Stimulated activated CD8-positive, alpha-beta memory T cell treated with anti-CD3 and anti-CD28 coated beads, Interleukin-15, amount 100 ng/mL, for 1 hour (primary cell): ENCODE results near the gene C1orf146.
"Not testable (repeated sequence)": the region's sequence is repeated elsewhere in the genome, so short reads cannot be mapped to it uniquely, and the experiment has no call there.

Source experiments
- DNase-seq: peaks from one replicate; pipeline ENCODE4 v3.0.0-alpha.2; 2020; ENCODE audit warnings: low read depth

Gene C1orf146

DNA sequence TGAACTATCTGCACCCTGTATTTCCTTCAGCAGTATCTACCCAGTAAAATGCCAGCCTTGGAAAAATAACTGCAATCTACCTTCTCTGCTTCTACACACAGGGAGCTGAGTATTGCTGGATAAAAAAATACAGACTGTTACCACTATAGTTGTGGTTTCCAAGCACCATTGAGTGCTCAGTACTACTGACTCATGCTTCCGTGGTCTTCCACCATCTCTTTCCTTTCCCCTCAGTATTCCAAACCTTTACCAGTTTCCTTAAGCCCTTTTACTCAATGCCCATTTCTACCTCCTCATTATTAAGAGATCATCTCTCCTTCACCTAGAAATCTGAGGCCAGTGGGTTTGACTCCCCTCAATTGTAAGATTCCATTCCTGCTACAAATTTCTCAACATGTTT, 57.2 kb downstream of the C1orf146 start:
- no peak for DNase-seq

DNA sequence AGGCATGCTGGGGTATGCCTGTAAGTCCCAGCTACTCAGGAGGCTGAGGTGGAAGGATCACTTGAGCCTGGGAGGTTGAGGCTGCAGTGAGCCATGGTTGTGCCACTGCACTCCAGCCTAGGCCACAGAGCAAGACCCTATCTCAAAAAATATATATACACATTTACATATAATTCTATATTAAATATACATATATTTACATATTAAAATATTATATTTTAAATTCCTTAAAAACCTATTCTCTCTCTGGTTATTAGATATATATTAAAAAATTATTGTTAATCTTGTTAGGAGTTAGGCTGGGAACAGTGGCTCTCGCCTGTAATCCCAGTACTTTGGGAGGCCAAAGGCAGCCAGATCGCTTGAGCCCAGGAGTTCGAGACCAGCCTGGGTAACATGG, 58.4 kb downstream of the C1orf146 start:
- no peak for DNase-seq

DNA sequence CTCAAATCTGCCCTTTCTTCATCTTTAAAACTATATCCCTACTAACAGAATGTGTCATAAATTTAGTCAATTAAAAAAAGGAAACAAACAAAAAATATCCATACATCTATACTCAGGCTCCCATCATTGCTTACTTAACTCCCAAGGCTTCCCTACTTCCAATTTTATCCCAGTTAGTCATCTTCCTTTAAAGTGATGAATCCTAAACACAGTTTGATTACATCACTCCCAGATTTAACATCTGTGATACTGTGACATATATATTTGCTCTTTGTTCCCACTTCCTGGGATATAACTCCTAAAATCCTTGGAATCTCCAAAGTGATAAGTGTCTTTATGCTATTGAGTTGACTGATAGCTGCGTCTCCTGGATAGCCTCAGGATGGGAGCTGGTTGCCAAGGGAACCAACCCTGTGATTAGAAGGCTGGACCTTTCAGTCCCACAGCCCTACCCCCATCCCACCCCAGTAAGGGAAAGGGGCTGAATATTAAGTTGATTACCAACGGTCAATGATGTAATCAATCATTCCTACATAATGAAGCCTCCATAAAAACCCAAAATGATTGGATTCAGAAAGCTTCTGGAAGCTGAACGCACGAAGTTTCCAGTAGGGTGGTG, 59.5 kb downstream of the C1orf146 start:
- no peak for DNase-seq

DNA sequence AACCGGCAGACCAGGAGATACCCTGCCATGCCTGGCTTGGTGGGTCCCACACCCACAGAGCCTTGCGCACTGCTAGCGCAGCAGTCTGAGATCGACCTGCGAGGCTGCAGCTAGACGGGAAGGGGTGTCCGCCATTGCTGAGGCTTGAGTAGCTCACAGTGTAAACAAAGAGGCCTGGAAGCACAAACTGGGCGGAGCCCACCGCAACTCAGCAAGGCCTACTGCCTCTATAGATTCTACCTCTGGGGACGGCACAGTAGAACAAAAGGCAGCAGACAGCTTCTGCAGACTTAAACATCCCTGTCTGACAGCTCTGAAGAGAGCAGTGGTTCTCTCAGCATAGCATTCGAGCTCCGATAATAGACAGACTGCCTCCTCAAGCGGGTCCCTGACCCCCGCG, 62.1 kb downstream of the C1orf146 start:
- DNase-seq = not testable (repeated sequence)

DNA sequence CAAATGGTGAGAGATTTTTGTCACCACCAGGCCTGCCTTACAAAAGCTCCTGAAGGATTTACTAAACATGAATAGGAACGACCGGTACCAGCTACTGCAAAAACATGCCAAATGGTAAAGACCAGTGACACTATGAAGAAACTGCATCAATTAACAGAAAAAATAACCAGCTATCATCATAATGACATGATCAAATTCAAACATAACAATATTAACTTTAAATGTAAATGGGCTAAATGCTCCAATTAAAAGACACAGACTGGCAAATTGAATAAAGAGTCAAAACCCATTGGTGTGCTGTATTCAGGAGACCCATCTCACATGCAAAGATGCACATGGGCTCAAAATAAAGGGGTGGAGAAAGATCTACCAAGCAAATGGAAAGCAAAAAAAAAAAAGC, 63.7 kb downstream of the C1orf146 start:
- DNase-seq = not testable (repeated sequence)

DNA sequence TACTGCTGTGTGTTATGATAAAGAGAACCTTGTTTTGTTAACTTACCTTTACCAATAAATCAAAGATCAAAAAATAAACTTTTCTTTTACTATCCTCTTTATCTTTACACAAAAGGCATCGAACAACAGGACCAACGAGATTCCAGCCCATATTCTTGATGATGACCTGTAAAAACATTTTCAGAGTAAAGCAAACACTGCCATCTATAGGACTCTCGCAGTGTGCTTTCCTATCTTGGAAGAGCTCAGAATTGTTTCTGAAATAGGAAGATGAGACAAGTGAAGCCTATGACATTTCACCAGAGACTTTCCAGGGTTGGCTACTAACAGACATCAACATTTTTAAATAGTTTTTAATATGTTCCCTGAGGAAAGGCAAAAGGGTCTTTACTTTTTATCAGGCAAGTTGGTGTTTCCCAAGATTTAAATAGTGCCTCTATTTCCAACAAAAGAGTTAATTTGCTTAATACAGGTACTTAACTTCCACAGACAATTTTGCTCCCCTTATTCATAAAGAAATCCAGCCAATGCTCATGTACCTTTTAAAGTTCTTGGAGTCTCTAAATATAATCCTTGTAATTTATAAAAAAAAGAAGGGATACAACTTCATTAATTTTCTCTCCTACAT, 73.8 kb downstream of the C1orf146 start:
- no peak for DNase-seq
